IMR-90 (cell line): ENCODE measurements around the gene TBX10.

ENCODE experiments used
- MAFK ChIP-seq: IDR thresholded peaks from 2 replicates; pipeline ENCODE4 v1.6.1; 2012; ENCODE audit warnings: low read depth, low read length, improper control_type of control experiment
- POLR2A ChIP-seq: IDR thresholded peaks from 2 replicates; pipeline ENCODE4 v1.6.1; 2012; ENCODE audit warnings: mild to moderate bottlenecking, low read depth, low read length
- USF2 ChIP-seq: fragments of 150-350 bp; IDR thresholded peaks from 2 replicates; pipeline ENCODE4 v1.6.1; 2017; ENCODE audit warnings: mild to moderate bottlenecking, antibody characterized with exemption, low read length, low read depth
- TF ChIP-seq, protein P1 (sequence below): conservative IDR thresholded peaks from 2 replicates; pipeline ENCODE4 v1.5.1; 2012; ENCODE audit warnings: mild to moderate bottlenecking, low read depth, low read length, improper control_type of control experiment

DNA sequence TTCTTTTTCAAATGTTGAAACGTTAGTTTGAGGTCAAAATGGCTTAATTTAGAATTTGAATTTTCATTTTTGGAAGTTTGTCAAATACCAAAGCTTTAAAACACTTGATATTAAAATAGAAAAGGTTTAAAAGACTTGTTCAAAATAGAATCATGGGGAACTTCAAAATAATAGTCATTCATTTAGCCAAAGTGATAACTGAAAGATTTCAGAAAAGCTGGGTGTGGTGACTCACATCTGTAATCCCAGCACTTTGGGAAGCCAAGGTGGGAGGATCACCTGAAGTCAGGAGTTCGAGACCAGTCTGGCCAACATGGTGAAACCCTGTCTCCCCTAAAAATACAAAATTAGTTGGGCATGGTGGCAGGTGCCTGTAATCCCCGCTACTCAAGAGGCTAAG lies 45.1 kb downstream of the TBX10 start:
- no peak for TF ChIP-seq POLR2A
- TF ChIP-seq, protein P1, sequence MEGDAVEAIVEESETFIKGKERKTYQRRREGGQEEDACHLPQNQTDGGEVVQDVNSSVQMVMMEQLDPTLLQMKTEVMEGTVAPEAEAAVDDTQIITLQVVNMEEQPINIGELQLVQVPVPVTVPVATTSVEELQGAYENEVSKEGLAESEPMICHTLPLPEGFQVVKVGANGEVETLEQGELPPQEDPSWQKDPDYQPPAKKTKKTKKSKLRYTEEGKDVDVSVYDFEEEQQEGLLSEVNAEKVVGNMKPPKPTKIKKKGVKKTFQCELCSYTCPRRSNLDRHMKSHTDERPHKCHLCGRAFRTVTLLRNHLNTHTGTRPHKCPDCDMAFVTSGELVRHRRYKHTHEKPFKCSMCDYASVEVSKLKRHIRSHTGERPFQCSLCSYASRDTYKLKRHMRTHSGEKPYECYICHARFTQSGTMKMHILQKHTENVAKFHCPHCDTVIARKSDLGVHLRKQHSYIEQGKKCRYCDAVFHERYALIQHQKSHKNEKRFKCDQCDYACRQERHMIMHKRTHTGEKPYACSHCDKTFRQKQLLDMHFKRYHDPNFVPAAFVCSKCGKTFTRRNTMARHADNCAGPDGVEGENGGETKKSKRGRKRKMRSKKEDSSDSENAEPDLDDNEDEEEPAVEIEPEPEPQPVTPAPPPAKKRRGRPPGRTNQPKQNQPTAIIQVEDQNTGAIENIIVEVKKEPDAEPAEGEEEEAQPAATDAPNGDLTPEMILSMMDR, result no peak
- no peak for TF ChIP-seq MAFK
- no peak for TF ChIP-seq USF2
